ENCODE measurements around the gene COMTD1. TPM values are rescaled to one million over a fixed set of nuclear protein-coding genes. Genes with fewer than 3 reads are reported as not detected.
A peak's percentile ranks its signal among the peaks of the same experiment; 100 is the strongest.

COMTD1 gene
- total and polyA plus RNA-seq, 2 experiments from 2014 or later, result 36.7 to 46.4 TPM

DNA sequence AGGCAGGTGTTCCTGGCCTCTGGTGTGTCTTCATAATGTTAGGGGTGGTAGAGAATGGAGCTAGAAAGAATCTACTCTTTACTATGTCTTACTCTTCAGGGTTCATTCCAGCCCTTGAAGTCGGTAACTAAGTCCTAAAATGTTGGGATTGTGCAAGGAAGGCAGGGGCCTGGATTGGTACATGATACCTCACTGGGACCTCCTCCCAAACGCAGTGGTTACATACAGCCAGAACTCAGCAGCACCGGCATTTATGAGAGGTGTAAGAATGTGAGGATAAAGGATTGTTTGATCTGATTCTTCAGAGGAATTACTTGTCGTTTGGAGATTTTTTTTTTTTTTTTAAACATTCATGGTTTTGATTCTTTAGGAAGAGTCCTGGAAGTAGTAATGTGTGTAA is 6.9 kb downstream of the COMTD1 start:
- no peaks in the 10 kb centered on the region for H3K36me3 ChIP-seq (replicated peaks; ENCODE audit: insufficient read depth, low read depth)
- no peak overlapping the region for H2AFZ ChIP-seq
- peaks cover 53% of the 10 kb centered on the region for H3K79me2 ChIP-seq
- TF ChIP-seq, protein P1, sequence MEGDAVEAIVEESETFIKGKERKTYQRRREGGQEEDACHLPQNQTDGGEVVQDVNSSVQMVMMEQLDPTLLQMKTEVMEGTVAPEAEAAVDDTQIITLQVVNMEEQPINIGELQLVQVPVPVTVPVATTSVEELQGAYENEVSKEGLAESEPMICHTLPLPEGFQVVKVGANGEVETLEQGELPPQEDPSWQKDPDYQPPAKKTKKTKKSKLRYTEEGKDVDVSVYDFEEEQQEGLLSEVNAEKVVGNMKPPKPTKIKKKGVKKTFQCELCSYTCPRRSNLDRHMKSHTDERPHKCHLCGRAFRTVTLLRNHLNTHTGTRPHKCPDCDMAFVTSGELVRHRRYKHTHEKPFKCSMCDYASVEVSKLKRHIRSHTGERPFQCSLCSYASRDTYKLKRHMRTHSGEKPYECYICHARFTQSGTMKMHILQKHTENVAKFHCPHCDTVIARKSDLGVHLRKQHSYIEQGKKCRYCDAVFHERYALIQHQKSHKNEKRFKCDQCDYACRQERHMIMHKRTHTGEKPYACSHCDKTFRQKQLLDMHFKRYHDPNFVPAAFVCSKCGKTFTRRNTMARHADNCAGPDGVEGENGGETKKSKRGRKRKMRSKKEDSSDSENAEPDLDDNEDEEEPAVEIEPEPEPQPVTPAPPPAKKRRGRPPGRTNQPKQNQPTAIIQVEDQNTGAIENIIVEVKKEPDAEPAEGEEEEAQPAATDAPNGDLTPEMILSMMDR (IDR thresholded peaks at IDR 0.05; ENCODE audit: poor library complexity), result no peak
- TF ChIP-seq EZH2phosphoT487 (IDR thresholded peaks at IDR 0.05; ENCODE audit: low read depth, severe bottlenecking, unreplicated experiment), result no peak
- no peak for DNase-seq (ENCODE audit: low spot score)
- no peaks in the 10 kb centered on the region for H3K27me3 ChIP-seq
- no peak overlapping the region for H3K4me2 ChIP-seq
- H3K27ac ChIP-seq, result peak overlapping the region; percentile 29
- H3K4me3 ChIP-seq, result no peak overlapping the region
- H3K4me1 ChIP-seq (ENCODE audit: insufficient read depth), result peaks cover 52% of the 10 kb centered on the region
- WGBS (ENCODE audit: low lambda C conversion rate, missing lambda C conversion rate), result 38% methylated on average over 4 of the region's 4 CpGs
- peaks cover 33% of the 10 kb centered on the region for H4K20me1 ChIP-seq (ENCODE audit: insufficient read depth, poor library complexity, severe bottlenecking)
- no peaks in the 10 kb centered on the region for H3K9me2 ChIP-seq (replicated peaks; ENCODE audit: insufficient read depth)
- H3K9me3 ChIP-seq (ENCODE audit: low read depth), result no peaks in the 10 kb centered on the region

DNA sequence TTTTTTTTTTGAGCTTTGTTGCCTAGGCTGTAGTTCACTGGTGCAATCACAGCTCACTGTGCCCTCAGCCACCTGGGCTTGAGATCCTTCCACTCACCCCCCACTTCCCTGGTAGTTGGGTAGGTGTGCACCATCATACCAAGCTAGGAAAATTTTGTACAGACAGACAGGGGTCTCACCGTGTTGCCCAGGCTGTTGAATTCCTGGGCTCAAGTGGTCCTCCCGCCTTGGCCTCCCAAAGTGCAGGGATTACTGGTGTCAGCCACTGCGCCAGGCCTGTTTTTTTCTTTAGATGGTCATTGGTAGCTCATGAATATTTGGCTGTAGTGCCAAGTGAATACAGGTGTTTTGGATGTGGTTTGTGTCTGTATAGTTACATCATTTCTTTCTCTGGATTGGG is 7.5 kb downstream of the COMTD1 start:
- H3K36me3 ChIP-seq (replicated peaks; ENCODE audit: insufficient read depth, low read depth), result no peaks in the 10 kb centered on the region

GRCh38 chr10:75226656-75227055 is 9.1 kb downstream of the COMTD1 start:
- WGBS (ENCODE audit: low lambda C conversion rate, missing lambda C conversion rate), result 85% methylated on average over 5 of the region's 5 CpGs
- Histone ChIP-seq H3K4me3 (no peak overlapping the region), H3K27ac (peak overlapping the region; percentile 85), H3K9me2 (replicated peaks; ENCODE audit: insufficient read depth) (no peaks in the 10 kb centered on the region), H3K9me3 (ENCODE audit: low read depth) (no peaks in the 10 kb centered on the region), H3K27me3 (no peaks in the 10 kb centered on the region), H3K36me3 (replicated peaks; ENCODE audit: insufficient read depth, low read depth) (no peaks in the 10 kb centered on the region), H4K20me1 (ENCODE audit: insufficient read depth, poor library complexity, severe bottlenecking) (peaks cover 37% of the 10 kb centered on the region), H3K4me1 (ENCODE audit: insufficient read depth) (peaks cover 59% of the 10 kb centered on the region), H3K4me2 (no peak overlapping the region), H3K79me2 (peaks cover 73% of the 10 kb centered on the region), H2AFZ (no peak overlapping the region)
- TF ChIP-seq, protein P1 (IDR thresholded peaks at IDR 0.05; ENCODE audit: poor library complexity), result no peak
- TF ChIP-seq EZH2 (IDR thresholded peaks at IDR 0.05; ENCODE audit: borderline replicate concordance), result no peak
- no peak for TF ChIP-seq EZH2phosphoT487 (IDR thresholded peaks at IDR 0.05; ENCODE audit: low read depth, severe bottlenecking, unreplicated experiment)
- no peak for DNase-seq (ENCODE audit: low spot score)

More for the DNA sequence above, 7.5 kb downstream of the COMTD1 start:
- no peak overlapping the region for H3K4me2 ChIP-seq
- peaks cover 58% of the 10 kb centered on the region for H3K79me2 ChIP-seq
- no peak for DNase-seq (ENCODE audit: low spot score)
- no peak overlapping the region for H3K4me3 ChIP-seq
- H3K9me3 ChIP-seq (ENCODE audit: low read depth), result no peaks in the 10 kb centered on the region
- H4K20me1 ChIP-seq (ENCODE audit: insufficient read depth, poor library complexity, severe bottlenecking), result peaks cover 37% of the 10 kb centered on the region
- peaks cover 53% of the 10 kb centered on the region for H3K4me1 ChIP-seq (ENCODE audit: insufficient read depth)
- peak overlapping the region; percentile 29 for H3K27ac ChIP-seq
- 92% methylated on average over 3 of the region's 3 CpGs for WGBS (ENCODE audit: low lambda C conversion rate, missing lambda C conversion rate)
- TF ChIP-seq EZH2 (IDR thresholded peaks at IDR 0.05; ENCODE audit: borderline replicate concordance) (no peak), EZH2phosphoT487 (IDR thresholded peaks at IDR 0.05; ENCODE audit: low read depth, severe bottlenecking, unreplicated experiment) (no peak)
- TF ChIP-seq, protein P1 (IDR thresholded peaks at IDR 0.05; ENCODE audit: poor library complexity), result no peak
- H3K27me3 ChIP-seq, result no peaks in the 10 kb centered on the region
- H2AFZ ChIP-seq, result no peak overlapping the region
- H3K9me2 ChIP-seq (replicated peaks; ENCODE audit: insufficient read depth), result no peaks in the 10 kb centered on the region

DNA sequence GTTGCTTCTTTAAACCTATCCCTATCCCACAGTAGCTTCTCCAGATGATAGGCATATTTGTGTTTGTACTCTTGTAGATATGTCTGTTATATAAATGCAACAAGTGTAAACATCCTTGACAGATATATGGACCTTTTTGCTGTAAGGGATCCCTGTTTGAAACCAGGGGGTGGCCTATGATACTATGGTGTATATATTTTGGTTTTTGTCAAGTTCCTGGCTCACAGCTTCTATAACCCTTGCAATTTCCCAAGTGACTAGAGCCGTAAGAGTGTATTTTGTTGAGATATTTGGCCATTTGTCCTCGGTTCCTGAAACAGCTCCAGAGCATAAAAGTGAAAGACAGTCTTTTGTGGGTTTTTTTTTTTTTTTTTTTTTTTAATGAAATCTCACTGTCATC is 9.7 kb downstream of the COMTD1 start:
- Histone ChIP-seq H3K9me3 (ENCODE audit: low read depth) (no peaks in the 10 kb centered on the region), H2AFZ (no peak overlapping the region), H3K27me3 (no peaks in the 10 kb centered on the region), H4K20me1 (ENCODE audit: insufficient read depth, poor library complexity, severe bottlenecking) (peaks cover 37% of the 10 kb centered on the region), H3K9me2 (replicated peaks; ENCODE audit: insufficient read depth) (no peaks in the 10 kb centered on the region), H3K36me3 (replicated peaks; ENCODE audit: insufficient read depth, low read depth) (no peaks in the 10 kb centered on the region), H3K4me3 (no peak overlapping the region), H3K4me2 (peak overlapping the region; percentile 62), H3K4me1 (ENCODE audit: insufficient read depth) (peaks cover 59% of the 10 kb centered on the region), H3K27ac (peak overlapping the region; percentile 85), H3K79me2 (peaks cover 79% of the 10 kb centered on the region)
- 70% methylated on average over 2 of the region's 2 CpGs for WGBS (ENCODE audit: low lambda C conversion rate, missing lambda C conversion rate)
- no peak for DNase-seq (ENCODE audit: low spot score)
- TF ChIP-seq EZH2phosphoT487 (IDR thresholded peaks at IDR 0.05; ENCODE audit: low read depth, severe bottlenecking, unreplicated experiment) (no peak), EZH2 (IDR thresholded peaks at IDR 0.05; ENCODE audit: borderline replicate concordance) (no peak)
- TF ChIP-seq, protein P1 (IDR thresholded peaks at IDR 0.05; ENCODE audit: poor library complexity), result no peak
